ENCODE measurements around the gene ZNF570.

DNA sequence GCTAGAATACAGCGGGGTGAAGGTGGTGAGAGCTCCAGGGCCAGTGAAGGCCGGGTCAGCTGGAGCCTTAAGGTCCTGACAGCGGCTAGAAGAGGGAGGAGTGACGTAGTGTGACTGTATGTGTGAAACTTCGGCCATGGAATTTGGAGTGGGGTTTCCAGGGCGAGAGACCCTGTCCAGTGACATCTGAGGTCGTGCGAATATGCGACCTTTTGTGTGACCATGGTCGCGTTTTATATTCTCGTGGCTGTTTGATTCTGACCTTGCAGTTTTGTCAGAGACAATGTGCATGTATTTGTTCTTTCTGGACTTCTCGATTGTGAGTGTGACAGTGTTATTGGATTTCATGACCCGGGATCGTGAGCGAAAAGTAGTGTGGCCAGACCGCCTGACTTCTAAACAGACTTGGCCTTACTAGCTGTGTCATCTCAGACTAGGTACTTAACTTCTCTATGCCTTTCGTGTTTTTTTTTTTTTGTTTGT, 1.5 kb upstream of the ZNF570 start:
- TF ChIP-seq EZH2phosphoT487 (IDR thresholded peaks at IDR 0.05), result no peak
- TF ChIP-seq, protein P1, sequence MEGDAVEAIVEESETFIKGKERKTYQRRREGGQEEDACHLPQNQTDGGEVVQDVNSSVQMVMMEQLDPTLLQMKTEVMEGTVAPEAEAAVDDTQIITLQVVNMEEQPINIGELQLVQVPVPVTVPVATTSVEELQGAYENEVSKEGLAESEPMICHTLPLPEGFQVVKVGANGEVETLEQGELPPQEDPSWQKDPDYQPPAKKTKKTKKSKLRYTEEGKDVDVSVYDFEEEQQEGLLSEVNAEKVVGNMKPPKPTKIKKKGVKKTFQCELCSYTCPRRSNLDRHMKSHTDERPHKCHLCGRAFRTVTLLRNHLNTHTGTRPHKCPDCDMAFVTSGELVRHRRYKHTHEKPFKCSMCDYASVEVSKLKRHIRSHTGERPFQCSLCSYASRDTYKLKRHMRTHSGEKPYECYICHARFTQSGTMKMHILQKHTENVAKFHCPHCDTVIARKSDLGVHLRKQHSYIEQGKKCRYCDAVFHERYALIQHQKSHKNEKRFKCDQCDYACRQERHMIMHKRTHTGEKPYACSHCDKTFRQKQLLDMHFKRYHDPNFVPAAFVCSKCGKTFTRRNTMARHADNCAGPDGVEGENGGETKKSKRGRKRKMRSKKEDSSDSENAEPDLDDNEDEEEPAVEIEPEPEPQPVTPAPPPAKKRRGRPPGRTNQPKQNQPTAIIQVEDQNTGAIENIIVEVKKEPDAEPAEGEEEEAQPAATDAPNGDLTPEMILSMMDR (IDR thresholded peaks at IDR 0.05), result no peak

Data from neural progenitor cell (in vitro differentiated cells).